Stimulated activated CD4-positive, alpha-beta T cell treated with anti-CD3 and anti-CD28 coated beads, Interleukin-1b, Interleukin-23, amount 100 ng/mL, for 1 hour (primary cell): ENCODE results near the gene MRPS5.
"Not testable (repeated sequence)": the region's sequence is repeated elsewhere in the genome, so short reads cannot be mapped to it uniquely, and the experiment has no call there.

Experiments used
- DNase-seq, 2 donors: peaks; one replicate each; pipeline ENCODE4 v3.0.0-alpha.2; 2020; ENCODE audit warnings: low read depth in 2 of 2

The MRPS5 gene

DNA sequence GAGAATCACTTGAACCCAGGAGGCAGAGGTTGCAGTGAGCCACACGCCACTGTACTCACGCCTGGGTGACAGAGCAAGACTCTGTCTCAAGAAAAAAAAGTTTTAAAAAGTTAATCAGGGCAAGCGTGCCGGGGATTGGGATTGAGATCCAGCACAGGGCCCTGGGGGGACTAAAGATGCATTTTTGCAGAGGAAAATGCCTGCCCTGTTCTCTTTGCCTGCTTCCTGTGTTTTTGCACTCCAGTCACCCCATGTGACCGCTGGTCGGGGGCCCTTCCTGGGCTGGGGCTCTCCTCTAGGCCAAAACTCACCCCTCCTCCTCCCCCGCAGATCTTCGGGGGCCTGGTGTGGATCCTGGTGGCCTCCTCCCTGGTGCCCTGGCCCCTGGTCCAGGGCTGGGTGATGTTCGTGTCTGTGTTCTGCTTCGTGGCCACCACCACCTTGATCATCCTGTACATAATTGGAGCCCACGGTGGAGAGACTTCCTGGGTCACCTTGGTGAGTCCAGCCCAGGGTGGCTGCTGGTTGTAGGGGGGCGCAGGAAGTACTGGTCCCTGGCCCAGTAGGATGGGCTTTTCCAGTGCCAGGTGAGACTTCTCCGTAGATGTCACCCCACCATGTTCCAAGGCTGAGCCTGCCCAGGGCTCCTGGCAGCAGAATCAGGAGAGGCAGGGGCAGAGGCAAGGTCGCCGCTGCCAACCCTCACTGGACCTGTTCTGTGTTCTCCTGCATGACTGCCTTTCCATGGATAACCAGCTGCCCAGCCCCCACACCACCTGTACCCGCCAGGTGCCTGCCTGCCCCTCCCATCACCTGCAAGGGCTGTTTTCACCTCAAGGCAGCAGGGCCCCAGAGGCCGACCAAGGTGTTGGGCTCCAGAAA, 73.7 kb downstream of the MRPS5 start:
- no peak for DNase-seq

DNA sequence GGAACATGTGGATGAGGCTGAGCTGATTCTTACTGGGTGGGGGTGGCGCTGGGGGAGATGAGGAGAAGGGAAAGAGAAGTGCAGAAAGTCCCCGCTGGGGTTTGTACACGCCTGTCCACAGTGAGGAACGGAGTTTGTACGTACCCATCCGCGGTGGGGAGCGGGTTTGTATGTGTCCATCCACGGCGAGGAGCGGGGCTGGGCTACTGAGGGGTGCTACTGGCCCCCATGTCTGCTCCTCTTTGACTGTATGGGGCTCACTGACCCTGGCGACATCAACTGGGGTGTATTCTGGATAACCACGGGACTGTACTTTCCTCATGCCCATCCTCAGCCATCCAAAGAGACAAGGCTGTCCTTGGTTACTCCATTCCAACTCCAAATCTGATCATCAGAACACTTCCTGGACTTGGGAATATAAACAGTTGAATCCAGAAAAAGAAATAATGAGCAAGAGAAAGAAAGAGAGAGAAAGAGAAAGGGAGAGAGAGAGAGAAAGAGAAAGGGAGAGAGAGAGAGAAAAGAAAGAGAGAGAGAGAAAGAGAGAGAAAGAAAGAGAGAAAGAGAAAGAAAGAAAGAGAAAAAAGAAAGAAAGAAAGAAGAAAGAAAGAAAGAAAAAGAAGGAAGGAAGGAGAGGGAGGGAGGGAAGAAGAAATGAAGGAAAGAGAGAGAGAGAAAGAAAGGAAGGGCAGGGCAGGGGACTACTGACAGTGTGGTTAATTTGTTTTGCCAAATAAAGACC, 75.1 kb downstream of the MRPS5 start:
- no peak for DNase-seq

DNA sequence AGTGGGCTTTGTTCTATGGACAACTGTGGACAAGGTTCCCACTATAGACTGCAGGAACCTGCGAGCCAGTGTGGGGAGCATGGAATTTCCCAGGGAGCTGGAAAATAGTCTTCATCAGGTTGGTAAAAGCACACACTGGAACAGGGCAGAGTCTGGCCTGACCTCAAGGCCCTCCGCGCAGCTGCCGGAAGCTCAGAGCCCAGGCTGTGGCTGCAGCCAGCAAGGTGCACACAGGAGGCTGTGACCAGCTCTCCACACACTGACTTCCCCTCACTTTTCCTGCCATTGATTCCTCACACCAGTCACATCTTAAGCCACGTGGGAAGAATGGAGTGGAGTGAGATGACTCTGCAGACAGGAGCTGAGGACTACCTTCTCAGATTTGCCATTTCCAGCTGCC, 77.0 kb downstream of the MRPS5 start:
- DNase-seq: no peak

DNA sequence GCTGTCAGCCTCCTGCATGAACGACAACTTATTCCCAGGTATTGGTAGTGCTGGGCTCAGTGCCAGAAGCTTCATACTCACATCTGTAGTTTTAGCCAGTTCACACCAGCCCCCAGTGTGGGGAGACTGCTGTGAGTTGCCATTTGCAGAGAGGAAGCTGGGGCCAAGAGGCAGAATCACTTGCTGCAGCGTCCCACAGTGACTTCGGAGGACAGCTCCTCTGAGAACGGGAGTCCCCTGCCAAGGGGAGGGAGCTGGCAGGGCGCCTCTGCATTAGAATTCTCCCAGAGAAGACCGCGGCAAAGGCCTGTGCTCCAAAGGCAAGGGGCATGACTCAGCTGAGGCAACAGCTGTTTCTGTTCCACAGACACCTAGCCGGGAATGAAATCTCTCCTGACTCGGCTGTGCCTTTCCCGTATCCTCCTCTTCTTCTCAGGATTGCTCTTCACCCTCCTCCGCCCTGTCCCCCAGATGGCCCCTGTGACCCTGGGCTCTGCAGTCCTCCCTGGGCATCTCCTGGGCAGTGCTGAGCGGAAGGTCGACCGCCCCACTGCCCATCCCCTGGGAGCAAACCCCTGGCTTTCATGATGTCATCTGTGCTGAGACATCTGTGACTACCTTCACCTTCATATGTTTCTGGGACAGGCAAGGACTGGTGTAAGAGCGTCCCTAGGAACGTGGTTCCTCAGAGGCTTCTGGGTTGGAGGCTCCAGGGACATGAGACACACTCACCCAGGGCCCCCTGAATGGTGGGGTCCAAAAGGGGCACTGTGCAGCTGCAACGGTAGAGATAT, 78.1 kb downstream of the MRPS5 start:
- no peak for DNase-seq

DNA sequence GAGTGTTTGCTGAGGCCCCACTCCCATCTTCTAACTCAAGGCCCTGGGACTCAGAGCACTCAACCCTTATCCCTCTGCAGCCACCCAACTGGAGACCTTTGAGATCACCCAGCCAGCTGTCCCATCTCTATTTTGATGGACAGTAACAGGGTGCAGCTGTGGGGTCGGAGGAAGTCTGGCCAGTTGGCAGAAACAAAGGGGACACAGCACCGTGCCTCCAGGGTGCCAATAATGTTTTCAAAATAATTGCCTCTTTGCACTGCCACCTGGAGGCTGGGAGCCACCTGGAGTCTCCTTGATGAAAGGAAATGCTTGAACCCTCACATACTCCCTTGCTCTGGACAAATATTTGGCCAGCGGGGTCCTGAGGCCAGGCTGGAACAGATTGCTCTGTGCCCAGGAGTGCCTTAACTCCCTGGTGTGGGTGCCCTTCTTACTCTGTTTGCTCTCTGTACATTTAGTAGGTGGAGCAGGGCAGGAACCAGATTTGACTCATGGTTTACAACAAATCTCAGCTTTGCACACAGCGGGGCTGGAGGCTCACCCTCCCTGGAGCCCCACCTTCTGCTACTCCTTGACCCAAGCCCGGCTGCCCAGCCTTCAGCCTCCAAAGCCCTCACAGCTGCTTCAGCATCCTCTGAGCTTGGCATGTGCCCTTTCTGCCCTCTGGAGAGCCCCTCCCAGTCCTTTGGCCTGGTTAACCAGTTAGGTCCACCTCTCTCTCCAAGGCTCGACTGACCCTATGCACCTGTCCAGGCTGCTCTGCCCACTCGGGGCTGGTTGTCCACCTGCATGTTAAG, 78.9 kb downstream of the MRPS5 start:
- DNase-seq: no peak

DNA sequence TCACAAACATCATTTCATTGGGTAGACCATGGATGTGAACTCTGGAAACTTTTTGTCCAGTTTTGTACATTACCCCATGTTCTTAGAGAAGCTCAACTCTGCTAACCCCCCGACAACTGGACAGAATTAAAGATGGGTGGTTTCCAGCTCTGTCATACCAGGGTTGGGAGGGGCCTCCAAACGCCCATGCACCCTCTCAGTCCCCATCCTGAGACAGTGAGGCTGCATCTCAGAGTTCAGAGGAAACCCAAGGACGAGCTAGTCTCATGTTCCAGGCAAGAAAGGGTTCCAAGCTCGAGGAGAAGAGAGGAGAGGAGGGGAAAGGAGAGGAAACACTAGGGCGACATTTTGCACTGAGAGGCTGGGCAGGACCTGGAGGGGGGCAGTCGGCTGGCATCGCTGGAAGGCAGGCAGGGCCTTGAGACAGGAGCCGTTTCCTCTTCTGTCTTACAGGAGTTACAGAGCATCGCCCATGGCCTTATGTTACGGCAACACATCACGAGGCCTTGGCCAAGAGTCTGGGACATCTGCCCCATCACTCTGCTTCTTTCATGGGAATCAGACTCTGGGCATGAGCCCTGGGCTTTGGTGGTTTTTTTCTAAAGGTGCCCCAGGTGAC, 79.7 kb downstream of the MRPS5 start:
- DNase-seq: no peak

DNA sequence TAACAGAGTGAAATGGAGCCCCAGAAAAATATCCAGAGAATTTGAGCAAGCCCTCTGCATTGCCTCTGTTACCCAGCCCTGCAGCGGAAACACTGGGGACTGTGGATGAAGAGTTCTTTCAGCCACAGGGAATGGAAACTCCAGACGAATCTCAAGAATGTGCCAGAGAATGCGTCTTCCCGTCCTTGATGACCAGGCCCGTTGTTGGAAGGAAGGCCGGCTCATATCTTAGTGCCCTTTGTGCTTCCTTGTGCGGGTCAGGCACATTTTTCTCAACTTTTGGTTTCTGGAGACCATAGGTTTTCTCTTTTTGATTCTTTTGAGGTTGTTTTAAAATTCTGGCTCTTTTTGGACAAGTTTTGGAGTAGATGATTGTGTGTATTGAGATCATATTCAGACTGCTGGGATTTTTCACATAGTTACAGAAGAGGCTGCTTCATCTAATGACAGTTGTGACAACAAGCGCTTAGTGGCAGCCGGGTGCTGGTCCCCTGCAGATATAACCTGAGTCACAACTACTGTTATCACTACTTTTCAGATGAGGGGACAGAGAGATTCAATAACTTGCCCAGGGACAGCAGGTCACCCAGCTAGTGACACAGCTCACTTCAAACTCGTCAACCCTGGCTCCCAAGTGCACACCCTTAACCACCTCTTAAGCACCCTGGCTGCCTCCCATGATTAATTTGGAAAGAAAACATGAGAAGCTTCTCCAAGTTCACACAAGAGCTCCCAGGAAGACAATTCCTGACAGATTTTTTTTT, 80.4 kb downstream of the MRPS5 start:
- no peak for DNase-seq

DNA sequence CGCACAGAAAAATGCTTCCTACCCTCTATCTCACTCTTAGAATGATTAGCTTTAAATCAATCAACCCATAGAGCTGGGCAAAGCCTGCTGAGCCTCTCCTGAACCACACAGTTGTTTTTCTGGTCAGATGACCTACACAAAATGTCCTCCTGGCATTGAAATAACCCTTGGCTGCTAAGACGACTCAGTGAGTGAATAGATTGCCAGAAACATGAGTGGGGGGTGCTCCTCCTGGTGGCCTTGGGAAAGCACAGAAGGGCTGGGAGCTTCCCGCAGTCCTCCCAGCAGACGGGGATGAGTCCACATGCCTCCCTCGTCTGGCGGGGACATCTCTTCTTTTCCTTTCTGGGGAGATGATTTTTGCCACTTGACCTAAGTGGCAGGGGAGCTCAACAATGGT, 81.2 kb downstream of the MRPS5 start:
- DNase-seq: no peak

DNA sequence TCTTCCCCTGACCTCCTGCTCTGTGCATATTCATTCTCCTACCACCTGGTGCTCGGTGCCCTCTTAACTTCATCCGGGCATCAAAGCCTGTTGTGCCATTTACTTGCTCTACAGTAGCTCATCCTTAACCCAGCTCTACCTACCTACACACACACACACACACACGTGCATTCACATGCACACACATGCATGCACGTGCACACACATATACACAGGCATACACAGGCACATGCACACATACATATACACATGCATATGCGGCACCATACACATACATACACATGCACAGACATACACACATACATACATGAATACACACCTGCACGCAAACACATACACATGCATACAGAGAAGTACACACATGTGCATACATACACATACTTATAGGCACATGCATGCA, 81.6 kb downstream of the MRPS5 start:
- DNase-seq: no peak

DNA sequence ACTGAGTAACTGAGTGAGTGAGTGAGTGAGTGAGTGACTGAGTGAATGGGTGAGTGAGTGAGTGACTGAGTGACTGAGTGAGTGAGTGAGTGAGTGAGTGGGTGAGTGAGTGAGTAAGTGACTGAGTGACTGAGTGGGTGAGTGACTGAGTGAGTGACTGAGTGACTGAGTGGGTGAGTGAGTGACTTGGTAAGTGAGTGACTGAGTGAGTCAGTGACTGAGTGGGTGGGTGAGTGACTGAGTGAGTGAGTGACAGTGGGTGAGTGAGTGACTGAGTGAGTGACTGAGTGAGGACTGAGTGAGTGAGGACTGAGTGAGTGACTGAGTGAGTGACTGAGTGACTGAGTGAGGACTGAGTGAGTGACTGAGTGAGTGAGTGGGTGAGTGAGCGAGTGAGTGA, 82.2 kb downstream of the MRPS5 start:
- DNase-seq: no peak

DNA sequence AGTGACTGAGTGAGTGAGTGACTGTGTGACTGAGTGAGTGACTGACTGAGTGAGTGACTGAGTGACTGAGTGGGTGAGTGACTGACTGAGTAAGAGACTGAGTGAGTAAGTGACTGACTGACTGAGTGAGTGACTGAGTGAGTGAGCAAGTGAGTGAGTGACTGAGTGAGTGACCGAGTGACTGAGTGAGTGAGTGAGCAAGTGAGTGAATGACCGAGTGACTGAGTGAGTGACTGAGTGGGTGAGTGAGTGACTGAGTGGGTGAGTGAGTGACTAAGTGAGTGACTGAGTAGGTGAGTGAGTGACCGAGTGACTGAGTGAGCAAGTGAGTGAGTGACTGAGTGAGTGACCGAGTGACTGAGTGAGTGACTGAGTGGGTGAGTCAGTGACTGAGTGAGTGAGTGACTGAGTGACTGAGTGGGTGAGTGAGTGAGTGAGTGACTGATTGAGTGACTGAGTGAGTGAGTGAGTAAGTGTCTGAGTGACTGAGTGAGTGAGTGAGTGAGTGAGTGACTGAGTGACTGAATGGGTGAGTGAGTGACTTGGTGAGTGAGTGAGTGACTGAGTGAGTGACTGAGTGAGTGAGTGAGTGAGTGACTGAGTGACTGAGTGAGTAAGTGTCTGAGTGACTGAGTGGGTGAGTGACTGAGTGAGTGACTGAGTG, 82.8 kb downstream of the MRPS5 start:
- DNase-seq: no peak

DNA sequence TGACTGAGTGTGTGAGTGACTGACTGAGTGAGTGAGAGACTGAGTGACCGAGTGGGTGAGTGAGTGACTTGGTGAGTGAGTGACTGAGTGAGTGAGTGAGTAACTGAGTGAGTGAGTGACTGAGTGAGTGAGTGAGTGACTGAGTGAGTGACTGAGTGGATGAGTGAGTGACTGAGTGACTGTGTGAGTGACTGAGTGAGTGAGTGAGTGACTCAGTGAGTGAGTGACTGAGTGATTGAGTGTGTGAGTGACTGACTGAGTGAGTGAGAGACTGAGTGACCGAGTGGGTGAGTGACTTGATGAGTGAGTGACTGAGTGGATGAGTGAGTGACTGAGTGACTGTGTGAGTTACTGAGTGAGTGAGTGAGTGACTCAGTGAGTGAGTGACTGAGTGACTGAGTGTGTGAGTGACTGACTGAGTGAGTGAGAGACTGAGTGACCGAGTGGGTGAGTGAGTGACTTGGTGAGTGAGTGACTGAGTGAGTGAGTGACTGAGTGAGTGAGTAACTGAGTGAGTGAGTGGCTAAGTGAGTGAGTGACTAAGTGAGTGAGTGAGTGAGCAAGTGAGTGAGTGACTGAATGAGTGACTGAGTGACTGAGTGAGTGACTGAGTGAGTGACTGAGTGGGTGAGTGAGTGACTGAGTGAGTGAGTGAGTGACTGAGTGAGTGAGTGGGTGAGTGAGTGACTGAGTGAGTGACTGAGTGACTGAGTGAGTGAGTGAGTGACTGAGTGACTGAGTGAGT, 83.6 kb downstream of the MRPS5 start:
- not testable (repeated sequence) for DNase-seq

DNA sequence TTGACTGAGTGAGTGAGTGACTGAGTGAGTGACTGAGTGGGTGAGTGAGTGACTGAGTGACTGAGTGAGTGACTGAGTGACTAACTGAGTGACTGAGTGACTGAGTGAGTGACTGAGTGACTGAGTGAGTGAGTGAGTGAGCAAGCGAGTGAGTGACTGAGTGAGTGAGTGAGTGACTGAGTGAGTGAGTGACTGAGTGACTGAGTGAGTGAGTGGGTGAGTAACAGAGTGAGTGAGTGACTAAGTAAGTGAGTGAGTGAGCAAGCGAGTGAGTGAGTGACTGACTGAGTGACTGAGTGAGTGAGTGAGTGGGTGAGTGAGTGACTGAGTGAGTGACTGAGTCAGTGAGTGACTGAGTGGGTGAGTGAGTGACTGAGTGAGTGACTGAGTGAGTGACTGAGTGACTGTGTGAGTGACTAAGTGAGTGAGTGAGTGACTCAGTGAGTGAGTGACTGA, 84.2 kb downstream of the MRPS5 start:
- no peak for DNase-seq

DNA sequence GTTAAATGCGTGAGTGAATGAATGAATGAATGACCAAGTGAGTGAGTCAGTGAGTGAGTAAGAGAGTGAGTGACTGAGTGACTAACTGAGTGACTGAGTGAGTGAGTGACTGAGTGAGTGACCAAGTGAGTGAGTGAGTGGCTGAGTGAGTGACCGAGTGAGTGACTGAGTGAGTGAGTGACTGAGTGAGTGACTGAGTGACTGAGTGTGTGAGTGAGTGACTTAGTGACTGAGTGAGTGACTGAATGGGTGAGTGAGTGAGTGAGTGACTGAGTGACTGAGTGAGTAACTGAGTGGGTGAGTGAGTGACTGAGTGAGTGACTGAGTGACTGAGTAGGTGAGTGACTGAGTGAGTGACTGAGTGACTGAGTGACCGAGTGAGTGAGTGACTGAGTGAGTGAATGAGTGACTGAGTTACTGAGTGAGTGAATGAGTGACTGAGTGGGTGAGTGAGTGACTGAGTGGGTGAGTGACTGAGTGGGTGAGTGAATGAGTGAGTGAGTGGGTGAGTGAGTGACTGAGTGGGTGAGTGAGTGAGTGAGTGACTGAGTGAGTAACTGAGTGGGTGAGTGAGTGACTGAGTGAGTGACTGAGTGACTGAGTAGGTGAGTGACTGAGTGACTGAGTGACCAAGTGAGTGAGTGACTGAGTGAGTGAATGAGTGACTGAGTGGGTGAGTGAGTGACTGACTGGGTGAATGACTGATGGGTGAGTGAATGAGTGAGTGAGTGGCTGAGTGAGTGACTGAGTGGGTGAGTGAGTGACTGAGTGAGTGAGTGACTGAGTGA, 84.8 kb downstream of the MRPS5 start:
- DNase-seq: no peak
